Esophagus muscularis mucosa (tissue), 3 donors: ENCODE results near the gene MRPS25.

Experiments
- POLR2A ChIP-seq: fragments of 450-650 bp; IDR thresholded peaks from one replicate; pipeline ENCODE4 v1.6.1; 2017; ENCODE audit warnings: antibody characterized with exemption, moderate library complexity, mild to moderate bottlenecking, low read depth
- POLR2AphosphoS5 ChIP-seq, 2 donors: sonication (generic); formaldehyde crosslinking; IDR thresholded peaks; one replicate each; pipeline ENCODE4 v1.6.1; 2017; ENCODE audit warnings: antibody characterized with exemption in 2 of 2
- TF ChIP-seq, protein P1 (sequence below), 3 experiments: fragments of 200-600 bp in 2 of 3; fragments of 450-650 bp in 1 of 3; sonication (generic) in 2 of 3; IDR thresholded peaks; one replicate each; pipeline ENCODE4 v1.5.1; 2017 to 2019; ENCODE audit warnings: antibody characterized with exemption in 3 of 3, mild to moderate bottlenecking in 2 of 3, moderate library complexity in 1 of 3

- TF ChIP-seq POLR2AphosphoS5 (IDR thresholded peaks at IDR 0.05) (no peak), POLR2A (no peak)
- TF ChIP-seq, protein P1, sequence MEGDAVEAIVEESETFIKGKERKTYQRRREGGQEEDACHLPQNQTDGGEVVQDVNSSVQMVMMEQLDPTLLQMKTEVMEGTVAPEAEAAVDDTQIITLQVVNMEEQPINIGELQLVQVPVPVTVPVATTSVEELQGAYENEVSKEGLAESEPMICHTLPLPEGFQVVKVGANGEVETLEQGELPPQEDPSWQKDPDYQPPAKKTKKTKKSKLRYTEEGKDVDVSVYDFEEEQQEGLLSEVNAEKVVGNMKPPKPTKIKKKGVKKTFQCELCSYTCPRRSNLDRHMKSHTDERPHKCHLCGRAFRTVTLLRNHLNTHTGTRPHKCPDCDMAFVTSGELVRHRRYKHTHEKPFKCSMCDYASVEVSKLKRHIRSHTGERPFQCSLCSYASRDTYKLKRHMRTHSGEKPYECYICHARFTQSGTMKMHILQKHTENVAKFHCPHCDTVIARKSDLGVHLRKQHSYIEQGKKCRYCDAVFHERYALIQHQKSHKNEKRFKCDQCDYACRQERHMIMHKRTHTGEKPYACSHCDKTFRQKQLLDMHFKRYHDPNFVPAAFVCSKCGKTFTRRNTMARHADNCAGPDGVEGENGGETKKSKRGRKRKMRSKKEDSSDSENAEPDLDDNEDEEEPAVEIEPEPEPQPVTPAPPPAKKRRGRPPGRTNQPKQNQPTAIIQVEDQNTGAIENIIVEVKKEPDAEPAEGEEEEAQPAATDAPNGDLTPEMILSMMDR (IDR thresholded peaks at IDR 0.05): no peak
Measured at GRCh38 chr3:15096046-15096445, 30.9 kb upstream of the MRPS25 start.
